Stimulated activated naive B cell treated with anti-CD40 and anti-IgM and Interleukin-4, amounts not matched to agents 10 μg/mL and 1 μg/mL and 100 μg/mL, for 72 hours (primary cell): Measurements from ENCODE around the gene TTC7B.
A peak's percentile ranks its signal among the peaks of the same experiment; 100 is the strongest.

Source experiments
- ATAC-seq, 2 donors: fragments of 150-1000 bp; cut with Tn5 transposase; replicated peaks; 2 replicates each; pipeline ENCODE4 v1.10.0; 2021; ENCODE audit warnings: moderate library complexity in 1 of 2
- DNase-seq: peaks from one replicate; pipeline ENCODE4 v3.0.0; 2021
- H3K27ac Mint-ChIP-seq: one replicate; pipeline ENCODE4 v1.8.0; 2022; ENCODE audit warnings: mild to moderate bottlenecking, mixed read lengths
- H3K27me3 Mint-ChIP-seq, 2 donors: one replicate each; pipeline ENCODE4 v1.8.0; 2022; ENCODE audit warnings: mixed read lengths in 2 of 2
- H3K36me3 Mint-ChIP-seq, 2 donors: one replicate each; pipeline ENCODE4 v1.8.0; 2022; ENCODE audit warnings: mixed read lengths in 2 of 2, mild to moderate bottlenecking in 1 of 2
- H3K4me1 Mint-ChIP-seq, 2 donors: one replicate each; pipeline ENCODE4 v1.8.0; 2022; ENCODE audit warnings: mixed read lengths in 2 of 2, mild to moderate bottlenecking in 1 of 2
- H3K4me3 Mint-ChIP-seq, 2 donors: one replicate each; pipeline ENCODE4 v1.8.0; 2022; ENCODE audit warnings: mild to moderate bottlenecking in 2 of 2, mixed read lengths in 2 of 2, moderate library complexity in 1 of 2
- H3K9me3 Mint-ChIP-seq, 2 donors: one replicate each; pipeline ENCODE4 v1.8.0; 2022; ENCODE audit warnings: mixed read lengths in 2 of 2, mild to moderate bottlenecking in 1 of 2

Gene TTC7B

GRCh38 chr14:90804292-90805083 is 11.7 kb downstream of the TTC7B start:
- no peak overlapping the region for H3K4me3 Mint-ChIP-seq
- H3K36me3 Mint-ChIP-seq = no peaks in the 10 kb centered on the region
- H3K27me3 Mint-ChIP-seq = peaks cover under 1% of the 10 kb centered on the region in 2 donors
- H3K4me1 Mint-ChIP-seq = no peaks in the 10 kb centered on the region
- no peaks in the 10 kb centered on the region for H3K9me3 Mint-ChIP-seq
- no peak for DNase-seq
- ATAC-seq = no peak
- H3K27ac Mint-ChIP-seq = no peak overlapping the region

- DNase-seq = no peak
- Mint-ChIP-seq H3K36me3 (no peaks in the 10 kb centered on the region), H3K4me1 (no peaks in the 10 kb centered on the region), H3K27ac (no peak overlapping the region), H3K27me3 (peaks cover 7% of the 10 kb centered on the region in 2 donors), H3K4me3 (no peak overlapping the region), H3K9me3 (no peaks in the 10 kb centered on the region)
- ATAC-seq = no peak
These were observed 13.0 kb downstream of the TTC7B start for GRCh38 chr14:90803249-90803648.

- no peak for DNase-seq
- H3K4me1 Mint-ChIP-seq = peaks cover 0 to 9% of the 10 kb centered on the region in 2 donors
- H3K36me3 Mint-ChIP-seq = no peaks in the 10 kb centered on the region
- no peak overlapping the region for H3K27ac Mint-ChIP-seq
- H3K4me3 Mint-ChIP-seq = no peak overlapping the region
- ATAC-seq = no peak
- H3K9me3 Mint-ChIP-seq = no peaks in the 10 kb centered on the region
- H3K27me3 Mint-ChIP-seq = peaks cover 7% of the 10 kb centered on the region in 2 donors
These were observed 16.8 kb downstream of the TTC7B start for GRCh38 chr14:90799420-90799819.

- Mint-ChIP-seq H3K36me3 (no peaks in the 10 kb centered on the region), H3K27me3 (peaks cover 7% of the 10 kb centered on the region in 2 donors), H3K4me1 (peaks cover 0 to 9% of the 10 kb centered on the region in 2 donors), H3K4me3 (no peak overlapping the region), H3K27ac (no peak overlapping the region), H3K9me3 (no peaks in the 10 kb centered on the region)
- DNase-seq (no peak), ATAC-seq (no peak)
These were observed 18.3 kb downstream of the TTC7B start for GRCh38 chr14:90797919-90798318.

- H3K4me1 Mint-ChIP-seq = peaks cover 0 to 9% of the 10 kb centered on the region in 2 donors
- DNase-seq (no peak), ATAC-seq (no peak)
- no peak overlapping the region for H3K27ac Mint-ChIP-seq
- no peaks in the 10 kb centered on the region for H3K9me3 Mint-ChIP-seq
- H3K36me3 Mint-ChIP-seq = no peaks in the 10 kb centered on the region
- H3K4me3 Mint-ChIP-seq = no peak overlapping the region
- H3K27me3 Mint-ChIP-seq = peaks cover 7% of the 10 kb centered on the region in 2 donors
These were observed 18.8 kb downstream of the TTC7B start for GRCh38 chr14:90797451-90797850.

GRCh38 chr14:90796329-90796728 is 19.9 kb downstream of the TTC7B start:
- H3K4me1 Mint-ChIP-seq = peaks cover 0 to 9% of the 10 kb centered on the region in 2 donors
- H3K4me3 Mint-ChIP-seq = no peak overlapping the region
- no peak for DNase-seq
- no peak overlapping the region for H3K27ac Mint-ChIP-seq
- ATAC-seq = peak; percentile 42 to 65
- H3K36me3 Mint-ChIP-seq = no peaks in the 10 kb centered on the region
- H3K9me3 Mint-ChIP-seq = no peaks in the 10 kb centered on the region
- peaks cover 7% of the 10 kb centered on the region in 2 donors for H3K27me3 Mint-ChIP-seq

- Mint-ChIP-seq H3K4me3 (no peak overlapping the region), H3K9me3 (no peaks in the 10 kb centered on the region), H3K36me3 (no peaks in the 10 kb centered on the region), H3K27me3 (peaks cover 7% of the 10 kb centered on the region in 2 donors), H3K27ac (no peak overlapping the region), H3K4me1 (peaks cover 0 to 9% of the 10 kb centered on the region in 2 donors)
- DNase-seq (no peak), ATAC-seq (no peak)
These were observed 20.5 kb downstream of the TTC7B start for GRCh38 chr14:90795744-90796143.

GRCh38 chr14:90791486-90791885 is 24.7 kb downstream of the TTC7B start:
- Mint-ChIP-seq H3K9me3 (no peaks in the 10 kb centered on the region), H3K27me3 (no peaks in the 10 kb centered on the region), H3K4me1 (peaks cover 0 to 6% of the 10 kb centered on the region in 2 donors), H3K27ac (no peak overlapping the region), H3K36me3 (no peaks in the 10 kb centered on the region), H3K4me3 (no peak overlapping the region)
- DNase-seq (no peak), ATAC-seq (no peak)

- H3K4me3 Mint-ChIP-seq = no peak overlapping the region
- peak; percentile 25 to 52 for ATAC-seq
- no peaks in the 10 kb centered on the region for H3K36me3 Mint-ChIP-seq
- no peak overlapping the region for H3K27ac Mint-ChIP-seq
- H3K4me1 Mint-ChIP-seq = no peaks in the 10 kb centered on the region
- DNase-seq = no peak
- no peaks in the 10 kb centered on the region for H3K9me3 Mint-ChIP-seq
- no peaks in the 10 kb centered on the region for H3K27me3 Mint-ChIP-seq
These were observed 28.2 kb downstream of the TTC7B start for GRCh38 chr14:90788031-90788430.

- no peak for DNase-seq
- no peaks in the 10 kb centered on the region for H3K9me3 Mint-ChIP-seq
- no peaks in the 10 kb centered on the region for H3K4me1 Mint-ChIP-seq
- no peak overlapping the region for H3K27ac Mint-ChIP-seq
- no peaks in the 10 kb centered on the region for H3K27me3 Mint-ChIP-seq
- no peaks in the 10 kb centered on the region for H3K36me3 Mint-ChIP-seq
- no peak overlapping the region for H3K4me3 Mint-ChIP-seq
- no peak for ATAC-seq
These were observed 30.3 kb downstream of the TTC7B start for GRCh38 chr14:90785876-90786450.

GRCh38 chr14:90785471-90785870 is 30.8 kb downstream of the TTC7B start:
- Mint-ChIP-seq H3K9me3 (no peaks in the 10 kb centered on the region), H3K36me3 (no peaks in the 10 kb centered on the region), H3K27ac (no peak overlapping the region), H3K4me3 (no peak overlapping the region), H3K27me3 (no peaks in the 10 kb centered on the region), H3K4me1 (no peaks in the 10 kb centered on the region)
- DNase-seq = no peak
- no peak for ATAC-seq

- Mint-ChIP-seq H3K36me3 (no peaks in the 10 kb centered on the region), H3K27ac (no peak overlapping the region)
These were observed 31.5 kb downstream of the TTC7B start for GRCh38 chr14:90784621-90785270.

GRCh38 chr14:90783344-90783743 is 32.9 kb downstream of the TTC7B start:
- H3K9me3 Mint-ChIP-seq = no peaks in the 10 kb centered on the region
- H3K36me3 Mint-ChIP-seq = no peaks in the 10 kb centered on the region
- DNase-seq = no peak
- no peak overlapping the region for H3K27ac Mint-ChIP-seq
- no peaks in the 10 kb centered on the region for H3K27me3 Mint-ChIP-seq
- no peak overlapping the region for H3K4me3 Mint-ChIP-seq
- no peaks in the 10 kb centered on the region for H3K4me1 Mint-ChIP-seq
- ATAC-seq = no peak

More at GRCh38 chr14:90784621-90785270, 31.5 kb downstream of the TTC7B start:
- H3K27me3 Mint-ChIP-seq = no peaks in the 10 kb centered on the region
- H3K4me3 Mint-ChIP-seq = no peak overlapping the region
- DNase-seq (no peak), ATAC-seq (no peak)
- no peaks in the 10 kb centered on the region for H3K9me3 Mint-ChIP-seq
- H3K4me1 Mint-ChIP-seq = no peaks in the 10 kb centered on the region

- ATAC-seq = no peak
- no peaks in the 10 kb centered on the region for H3K36me3 Mint-ChIP-seq
- H3K9me3 Mint-ChIP-seq = no peaks in the 10 kb centered on the region
These were observed 33.3 kb downstream of the TTC7B start for GRCh38 chr14:90782892-90783291.

GRCh38 chr14:90781876-90782275 is 34.4 kb downstream of the TTC7B start:
- no peak overlapping the region for H3K27ac Mint-ChIP-seq
- no peaks in the 10 kb centered on the region for H3K9me3 Mint-ChIP-seq
- no peaks in the 10 kb centered on the region for H3K4me1 Mint-ChIP-seq
- ATAC-seq (no peak), DNase-seq (no peak)
- H3K4me3 Mint-ChIP-seq = no peak overlapping the region
- H3K36me3 Mint-ChIP-seq = no peaks in the 10 kb centered on the region
- H3K27me3 Mint-ChIP-seq = no peaks in the 10 kb centered on the region

More at GRCh38 chr14:90782892-90783291, 33.3 kb downstream of the TTC7B start:
- Mint-ChIP-seq H3K4me3 (no peak overlapping the region), H3K4me1 (no peaks in the 10 kb centered on the region), H3K27me3 (no peaks in the 10 kb centered on the region), H3K27ac (no peak overlapping the region)
- DNase-seq = no peak
